HepG2 (cell line): ENCODE measurements around the gene GOLGA6L10. TPM values are rescaled to one million over a fixed set of nuclear protein-coding genes. Genes with fewer than 3 reads are reported as not detected.

Experiments used
- ATAC-seq: fragments of 200-7000 bp; cut with Tn5 transposase; 3 replicates; pipeline ENCODE4 v1.9.1; 2020; ENCODE audit warnings: mild to moderate bottlenecking, moderate library complexity
- BruUV-seq: library from RNA; stranded (reverse); fragments of 400-500 nt; replicated peaks from 2 replicates; lab custom pipeline; 2021; lab: Mats Ljungman, UMichigan
- CTCF ChIA-PET: fragments of 300-600 bp; formaldehyde crosslinking; extraction: SDS; loops from one replicate; lab custom pipeline; 2021; ENCODE audit warnings: low total read pairs, inconsistent platforms, low intra/inter-chr PET ratio; lab: Yijun Ruan, JAX
- POLR2A ChIA-PET: fragments of 350-600 bp; sonication (Branson Sonifier 250); formaldehyde crosslinking; loops from one replicate; lab custom pipeline; 2020; ENCODE audit warnings: antibody characterized with exemption, inconsistent platforms; lab: Yijun Ruan, JAX
- DNase-seq: peaks from one replicate; pipeline ENCODE4 v3.0.0-alpha.2; 2015; ENCODE audit warnings: low spot score
- FAIRE-seq: peaks from 3 replicates; lab custom pipeline; 2011; peaks lifted over from hg19 to GRCh38; lab: Jason Lieb, UNC
- H2AFZ ChIP-seq: one replicate; pipeline ENCODE4 v1.6.1; 2011; ENCODE audit warnings: low read length, inconsistent platforms
- H3K27ac ChIP-seq: fragments of 300-600 bp; 3 replicates; pipeline ENCODE4 v1.8.0; 2011; ENCODE audit warnings: mixed run types, mild to moderate bottlenecking, mixed read lengths, low read length, inconsistent platforms; ENCODE audit not compliant: insufficient read depth; ENCODE audit errors: extremely low read length
- H3K27me3 ChIP-seq, 2 experiments: fragments of 200-600 bp in 1 of 2; 2 replicates in 1 of 2; 3 replicates in 1 of 2; pipeline versions ENCODE4 v1.6.0 to v1.8.0; 2011; ENCODE audit warnings: low read length in 2 of 2, mild to moderate bottlenecking in 2 of 2, moderate library complexity in 2 of 2, inconsistent platforms in 1 of 2; ENCODE audit not compliant: insufficient read depth in 2 of 2, control insufficient read depth in 1 of 2
- H3K36me3 ChIP-seq, 2 experiments: fragments of 200-600 bp in 1 of 2; replicated peaks in 1 of 2; 2 replicates in 1 of 2; 3 replicates in 1 of 2; pipeline versions ENCODE4 v1.5.1 to v1.8.0; 2011; ENCODE audit warnings: low read length in 2 of 2, inconsistent platforms in 1 of 2; ENCODE audit not compliant: insufficient read depth in 2 of 2, control insufficient read depth in 1 of 2
- H3K4me1 ChIP-seq: 2 replicates; pipeline ENCODE4 v1.5.1; 2012; ENCODE audit warnings: low read length, inconsistent platforms; ENCODE audit not compliant: insufficient read depth
- H3K4me2 ChIP-seq: 2 replicates; pipeline ENCODE4 v1.6.0; 2011; ENCODE audit warnings: low read depth, low read length, inconsistent platforms
- H3K4me3 ChIP-seq, 3 experiments: fragments of 200-600 bp in 1 of 3; sonication (generic), shearing (Covaris generic) in 1 of 3; replicated peaks in 1 of 3; 2 replicates each; pipeline ENCODE4 v1.5.1; 2011 to 2016; ENCODE audit warnings: low read length in 3 of 3, inconsistent platforms in 2 of 3, low read depth in 2 of 3, mild to moderate bottlenecking in 2 of 3, control low read depth in 1 of 3, mixed read lengths in 1 of 3; ENCODE audit not compliant: insufficient read depth in 1 of 3
- H3K79me2 ChIP-seq: one replicate; pipeline ENCODE4 v1.6.1; 2011; ENCODE audit warnings: low read length, inconsistent platforms; ENCODE audit not compliant: insufficient read depth
- H3K9ac ChIP-seq: 2 replicates; pipeline ENCODE4 v1.6.0; 2011; ENCODE audit warnings: mild to moderate bottlenecking, low read depth, low read length, inconsistent platforms; ENCODE audit not compliant: insufficient read depth
- H3K9me3 ChIP-seq: 2 replicates; pipeline ENCODE4 v1.5.1; 2012; ENCODE audit warnings: mild to moderate bottlenecking, low read length
- H4K20me1 ChIP-seq: 2 replicates; pipeline ENCODE4 v1.6.0; 2011; ENCODE audit warnings: inconsistent platforms, mild to moderate bottlenecking, low read length, moderate library complexity; ENCODE audit not compliant: insufficient read depth
- POLR2A ChIP-seq, 2 experiments: IDR thresholded peaks; 2 replicates each; pipeline ENCODE4 v1.6.1; 2011; ENCODE audit warnings: low read depth in 2 of 2, low read length in 2 of 2, mild to moderate bottlenecking in 1 of 2, moderate library complexity in 1 of 2; ENCODE audit not compliant: insufficient read depth in 1 of 2
- PRDM4 ChIP-seq: sonication (generic); formaldehyde crosslinking; IDR thresholded peaks from 2 replicates; pipeline ENCODE4 v1.9.0; 2021; ENCODE audit warnings: missing genetic modification reagents, borderline replicate concordance
- ZBTB43 ChIP-seq: sonication (generic); formaldehyde crosslinking; conservative IDR thresholded peaks from 2 replicates; pipeline ENCODE4 v1.4.0; 2020; ENCODE audit warnings: missing genetic modification reagents
- ZNF234 ChIP-seq: sonication (generic); formaldehyde crosslinking; conservative IDR thresholded peaks from 2 replicates; pipeline ENCODE4 v1.5.1; 2020; ENCODE audit warnings: mild to moderate bottlenecking, missing genetic modification reagents
- ZNF296 ChIP-seq: sonication (generic); formaldehyde crosslinking; conservative IDR thresholded peaks from 2 replicates; pipeline ENCODE4 v1.5.0; 2020; ENCODE audit warnings: mild to moderate bottlenecking, missing genetic modification reagents
- ZSCAN20 ChIP-seq: sonication (generic); formaldehyde crosslinking; IDR thresholded peaks from 2 replicates; pipeline ENCODE4 v1.4.0; 2020; ENCODE audit warnings: missing genetic modification reagents, mild to moderate bottlenecking, borderline replicate concordance
- WGBS: methylation state at CpG from one replicate; pipeline ENCODE4 v1.1.6; 2017; ENCODE audit warnings: low lambda C conversion rate; 5-methylcytosine and 5-hydroxymethylcytosine counted together
- in situ Hi-C: cut with HindIII; loops from 2 replicates; pipeline ENCODE4 v1.10.0; 2017; ENCODE audit warnings: low pct_unique_long_range_greater_than_20kb; ENCODE audit not compliant: extremely low pct_ligation_motif_present
- intact Hi-C: fragments of 100-400 bp; cut with micrococcal nuclease; formaldehyde crosslinking; loops from one replicate; pipeline ENCODE4 v1.10.0; 2022; ENCODE audit not compliant: unreplicated experiment
- polyA plus RNA-seq, 8 experiments: library from polyadenylated mRNA; depleted of rRNA in 3 of 8; stranded (reverse) in 7 of 8; unstranded in 1 of 8; fragments of >200 nt; fragmentation: Illumina TruSeq in 4 of 8; extraction: Trizol in 4 of 8; gene quantifications; 2 replicates each; pipeline versions ENCODE4 v1.2.1 to v1.2.3, GENCODE V29; 2011 to 2016; ENCODE audit warnings: low read depth in 4 of 8, missing spikeins in 1 of 8, mixed read lengths in 1 of 8; ENCODE audit not compliant: insufficient read depth in 1 of 8
- total RNA-seq, 5 experiments: library from RNA; depleted of rRNA; stranded (reverse); fragments of >200 nt; fragmentation: Illumina TruSeq; extraction: Trizol; gene quantifications; 2 replicates each; pipeline ENCODE4 v1.2.3, GENCODE V29; 2016; ENCODE audit warnings: low read depth in 1 of 5

The GOLGA6L10 gene
- total and polyA plus RNA-seq, 2 of the 13 experiments (the other 11 are each of a cell fraction or from before 2014, with no cell fraction given), result 1.5 to 2.5 TPM

- TF ChIP-seq PRDM4 (CRISPR knock-in tag), result no peak
Measured at GRCh38 chr15:82297546-82297945, 51.7 kb downstream of the GOLGA6L10 start (continued).

- intact Hi-C loops (no loop called here), in situ Hi-C loops (no loop called here)
- DNase-seq, result no peak
- Histone ChIP-seq H3K27me3 (no peaks in the 10 kb centered on the region; a peak in 1 of 5 replicates), H3K79me2 (no peaks in the 10 kb centered on the region), H2AFZ (no peak overlapping the region), H3K36me3 (no peaks in the 10 kb centered on the region), H3K9me3 (no peaks in the 10 kb centered on the region), H4K20me1 (no peaks in the 10 kb centered on the region), H3K4me3 (no peak overlapping the region), H3K27ac (no peak overlapping the region), H3K4me2 (no peak overlapping the region), H3K4me1 (no peaks in the 10 kb centered on the region), H3K9ac (no peak overlapping the region)
- FAIRE-seq, result no peak
- BruUV-seq, result no TSS peak
- ATAC-seq, result no peak
- no peak for TF ChIP-seq ZNF296
- TF ChIP-seq POLR2A (IDR thresholded peaks at IDR 0.05; ENCODE audit: insufficient read depth in 1 of 2, low read depth in 2 of 2, low read length in 2 of 2), result no peak
- no peak for TF ChIP-seq ZNF234
- no peak for TF ChIP-seq ZBTB43 (CRISPR knock-in tag)
- TF ChIP-seq ZSCAN20 (CRISPR knock-in tag), result no peak
- POLR2A ChIA-PET, result no interaction called here
- CTCF ChIA-PET, result no interaction called here
- 8% methylated on average over 8 of the region's 11 CpGs for WGBS
Measured at GRCh38 chr15:82294061-82294690, 55.1 kb downstream of the GOLGA6L10 start.
